Vagina (tissue), 2 donors: ENCODE measurements around the gene OR51E2. TPM values are rescaled to one million over a fixed set of nuclear protein-coding genes. Genes with fewer than 3 reads are reported as not detected.

ENCODE experiments used
- DNase-seq, 2 donors: peaks; one replicate each; pipeline ENCODE4 v3.0.0-alpha.2; 2017; ENCODE audit errors: extremely low spot score in 2 of 2
- H3K27ac ChIP-seq: fragments of 200-600 bp; sonication (generic); one replicate; pipeline ENCODE4 v1.5.1; 2019
- H3K27me3 ChIP-seq: fragments of 200-600 bp; sonication (generic); one replicate; pipeline ENCODE4 v1.5.1; 2019
- H3K36me3 ChIP-seq, 2 donors: fragments of 200-600 bp; sonication (generic); one replicate each; pipeline ENCODE4 v1.5.1; 2017 to 2019
- H3K4me1 ChIP-seq: fragments of 200-600 bp; sonication (generic); one replicate; pipeline ENCODE4 v1.5.1; 2019
- H3K4me3 ChIP-seq, 2 donors: fragments of 200-600 bp; sonication (generic); 1 replicate in 1 of 2; 2 replicates in 1 of 2; pipeline ENCODE4 v1.5.1; 2016 to 2019
- H3K9me3 ChIP-seq: fragments of 200-600 bp; sonication (generic); one replicate; pipeline ENCODE4 v1.5.1; 2019
- CTCF ChIP-seq, 3 experiments: fragments of 450-650 bp in 2 of 3; fragments of 200-600 bp in 1 of 3; sonication (generic) in 1 of 3; IDR thresholded peaks; one replicate each; pipeline ENCODE4 v1.5.1; 2017 to 2019; ENCODE audit warnings: antibody characterized with exemption in 3 of 3, mild to moderate bottlenecking in 2 of 3, moderate library complexity in 2 of 3
- POLR2A ChIP-seq, 2 donors: fragments of 450-650 bp; IDR thresholded peaks; one replicate each; pipeline ENCODE4 v1.6.1; 2017; ENCODE audit warnings: antibody characterized with exemption in 2 of 2, mild to moderate bottlenecking in 2 of 2, moderate library complexity in 2 of 2
- POLR2AphosphoS5 ChIP-seq, 2 donors: sonication (generic); formaldehyde crosslinking; IDR thresholded peaks; one replicate each; pipeline ENCODE4 v1.9.0; 2017; ENCODE audit warnings: antibody characterized with exemption in 2 of 2, mild to moderate bottlenecking in 2 of 2, low read depth in 1 of 2; ENCODE audit not compliant: insufficient read depth in 1 of 2
- intact Hi-C: fragments of 100-400 bp; cut with DNase I; formaldehyde crosslinking; loops from one replicate; pipeline ENCODE4 v1.15.1; 2023
- total RNA-seq: library from RNA; depleted of rRNA; stranded (reverse); fragments of >200 nt; gene quantifications from one replicate; pipeline ENCODE4 v1.2.3, GENCODE V29; 2016

Gene OR51E2
- total RNA-seq, 1 donor from 2014 or later, result 0.98 TPM

- intact Hi-C loops, result no loop called here
- TF ChIP-seq POLR2AphosphoS5 (IDR thresholded peaks at IDR 0.05; ENCODE audit: insufficient read depth in 1 of 2, low read depth in 1 of 2) (no peak), CTCF (IDR thresholded peaks at IDR 0.05) (no peak), POLR2A (IDR thresholded peaks at IDR 0.05) (no peak)
- no peak for DNase-seq
- no peak overlapping the region for H3K27ac ChIP-seq
- H3K4me1 ChIP-seq, result no peaks in the 10 kb centered on the region
- H3K36me3 ChIP-seq, result no peaks in the 10 kb centered on the region
- no peaks in the 10 kb centered on the region for H3K9me3 ChIP-seq
- no peaks in the 10 kb centered on the region for H3K27me3 ChIP-seq
- no peak overlapping the region for H3K4me3 ChIP-seq
These were observed 32.2 kb downstream of the OR51E2 start for GRCh38 chr11:4665424-4665823.

- no peak for TF ChIP-seq POLR2AphosphoS5 (IDR thresholded peaks at IDR 0.05; ENCODE audit: insufficient read depth in 1 of 2, low read depth in 1 of 2)
- TF ChIP-seq CTCF (IDR thresholded peaks at IDR 0.05), result no peak
- TF ChIP-seq POLR2A (IDR thresholded peaks at IDR 0.05), result no peak
- intact Hi-C loops, result no loop called here
- Histone ChIP-seq H3K36me3 (no peaks in the 10 kb centered on the region), H3K27ac (no peak overlapping the region), H3K4me3 (no peak overlapping the region), H3K4me1 (no peaks in the 10 kb centered on the region), H3K27me3 (no peaks in the 10 kb centered on the region), H3K9me3 (no peaks in the 10 kb centered on the region)
- DNase-seq, result no peak
These were observed 32.9 kb downstream of the OR51E2 start for GRCh38 chr11:4664786-4665185.

GRCh38 chr11:4664183-4664582, 33.5 kb downstream of the OR51E2 start:
- no peaks in the 10 kb centered on the region for H3K36me3 ChIP-seq
- no peak overlapping the region for H3K4me3 ChIP-seq
- H3K27ac ChIP-seq, result no peak overlapping the region
- no peak for DNase-seq
- intact Hi-C loops, result no loop called here
- no peaks in the 10 kb centered on the region for H3K9me3 ChIP-seq
- H3K4me1 ChIP-seq, result no peaks in the 10 kb centered on the region
- no peak for TF ChIP-seq POLR2AphosphoS5 (IDR thresholded peaks at IDR 0.05; ENCODE audit: insufficient read depth in 1 of 2, low read depth in 1 of 2)
- no peak for TF ChIP-seq CTCF (IDR thresholded peaks at IDR 0.05)
- TF ChIP-seq POLR2A (IDR thresholded peaks at IDR 0.05), result no peak
- no peaks in the 10 kb centered on the region for H3K27me3 ChIP-seq

- H3K4me1 ChIP-seq, result no peaks in the 10 kb centered on the region
- no peak for DNase-seq
- intact Hi-C loops, result no loop called here
- no peak overlapping the region for H3K4me3 ChIP-seq
- no peaks in the 10 kb centered on the region for H3K9me3 ChIP-seq
- H3K36me3 ChIP-seq, result no peaks in the 10 kb centered on the region
- no peaks in the 10 kb centered on the region for H3K27me3 ChIP-seq
- no peak overlapping the region for H3K27ac ChIP-seq
- TF ChIP-seq POLR2A (IDR thresholded peaks at IDR 0.05) (no peak), POLR2AphosphoS5 (IDR thresholded peaks at IDR 0.05; ENCODE audit: insufficient read depth in 1 of 2, low read depth in 1 of 2) (no peak), CTCF (IDR thresholded peaks at IDR 0.05) (no peak)
These were observed 34.8 kb downstream of the OR51E2 start for GRCh38 chr11:4662876-4663275.

GRCh38 chr11:4658629-4659445, 38.8 kb downstream of the OR51E2 start:
- no peak for TF ChIP-seq POLR2A (IDR thresholded peaks at IDR 0.05)
- no peak for TF ChIP-seq POLR2AphosphoS5 (IDR thresholded peaks at IDR 0.05; ENCODE audit: insufficient read depth in 1 of 2, low read depth in 1 of 2)
- TF ChIP-seq CTCF (IDR thresholded peaks at IDR 0.05), result no peak
- Histone ChIP-seq H3K4me3 (no peak overlapping the region), H3K36me3 (no peaks in the 10 kb centered on the region), H3K9me3 (no peaks in the 10 kb centered on the region), H3K27ac (no peak overlapping the region), H3K4me1 (no peaks in the 10 kb centered on the region), H3K27me3 (no peaks in the 10 kb centered on the region)
- intact Hi-C loops, result no loop called here
- no peak for DNase-seq
